ENCODE data around the gene SF3B4. TPM values are rescaled to one million over a fixed set of nuclear protein-coding genes. Genes with fewer than 3 reads are reported as not detected.
"Not testable (repeated sequence)": the region's sequence is repeated elsewhere in the genome, so short reads cannot be mapped to it uniquely, and the experiment has no call there.

SF3B4 gene, protein sequence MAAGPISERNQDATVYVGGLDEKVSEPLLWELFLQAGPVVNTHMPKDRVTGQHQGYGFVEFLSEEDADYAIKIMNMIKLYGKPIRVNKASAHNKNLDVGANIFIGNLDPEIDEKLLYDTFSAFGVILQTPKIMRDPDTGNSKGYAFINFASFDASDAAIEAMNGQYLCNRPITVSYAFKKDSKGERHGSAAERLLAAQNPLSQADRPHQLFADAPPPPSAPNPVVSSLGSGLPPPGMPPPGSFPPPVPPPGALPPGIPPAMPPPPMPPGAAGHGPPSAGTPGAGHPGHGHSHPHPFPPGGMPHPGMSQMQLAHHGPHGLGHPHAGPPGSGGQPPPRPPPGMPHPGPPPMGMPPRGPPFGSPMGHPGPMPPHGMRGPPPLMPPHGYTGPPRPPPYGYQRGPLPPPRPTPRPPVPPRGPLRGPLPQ
- 16.8 TPM for total RNA-seq
- polyA plus RNA-seq: 54.0 TPM

- peaks cover 7% of the 10 kb centered on the region for H3K36me3 ChIP-seq (ENCODE audit: insufficient read depth)
- H3K4me3 ChIP-seq (ENCODE audit: low read depth, low read length): peak within 1 kb of the TSS; percentile 77
- WGBS: under 1% methylated on average over 47 of the region's 47 CpGs
- peak; percentile 87 for DNase-seq (ENCODE audit: extremely low spot score)
- peaks cover 2% of the 10 kb centered on the region for H3K4me1 ChIP-seq (ENCODE audit: insufficient read depth)
- peak within 1 kb of the TSS; percentile 86 for H3K27ac ChIP-seq (ENCODE audit: low read depth)
Observed at GRCh38 chr1:149927563-149928400, at the start of gene SF3B4. Gene SF3B4, minus strand, starts transcription at chr1:149927803. Its CDS starts 44 bp downstream, at chr1:149927759.

DNA sequence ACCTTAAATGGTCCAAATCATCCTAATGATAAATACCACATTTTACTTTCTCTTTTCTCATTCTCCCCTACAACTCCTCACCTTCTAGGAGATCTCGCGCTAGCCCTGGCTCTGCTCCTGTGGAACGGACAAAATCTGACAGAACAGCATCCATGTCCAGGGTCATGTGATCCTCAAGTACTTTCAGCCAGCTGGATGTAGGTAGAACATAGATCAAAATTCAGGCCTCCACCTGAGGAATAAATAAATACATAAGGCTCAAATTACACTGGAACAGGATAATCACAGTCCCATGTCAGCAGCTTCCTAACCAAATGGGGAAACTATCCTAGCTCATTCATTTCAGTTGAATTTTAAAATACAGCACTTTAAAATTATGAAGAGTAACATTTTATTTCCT lies 49.7 kb upstream of the SF3B4 start:
- Histone ChIP-seq H3K36me3 (ENCODE audit: insufficient read depth) (peaks cover 2% of the 10 kb centered on the region), H3K4me1 (ENCODE audit: insufficient read depth) (no peaks in the 10 kb centered on the region), H3K4me3 (ENCODE audit: low read depth, low read length) (no peak overlapping the region), H3K27ac (ENCODE audit: low read depth) (no peak overlapping the region)
- WGBS: 94% methylated on average over 3 of the region's 3 CpGs
- DNase-seq (ENCODE audit: extremely low spot score): no peak

- Histone ChIP-seq H3K4me3 (ENCODE audit: low read depth, low read length) (no peak overlapping the region), H3K4me1 (ENCODE audit: insufficient read depth) (no peaks in the 10 kb centered on the region), H3K36me3 (ENCODE audit: insufficient read depth) (peaks cover 10% of the 10 kb centered on the region), H3K27ac (ENCODE audit: low read depth) (no peak overlapping the region)
- DNase-seq (ENCODE audit: extremely low spot score): no peak
- WGBS: 96% methylated on average over 2 of the region's 2 CpGs
Observed at GRCh38 chr1:149972547-149972946, 44.9 kb upstream of the SF3B4 start.

DNA sequence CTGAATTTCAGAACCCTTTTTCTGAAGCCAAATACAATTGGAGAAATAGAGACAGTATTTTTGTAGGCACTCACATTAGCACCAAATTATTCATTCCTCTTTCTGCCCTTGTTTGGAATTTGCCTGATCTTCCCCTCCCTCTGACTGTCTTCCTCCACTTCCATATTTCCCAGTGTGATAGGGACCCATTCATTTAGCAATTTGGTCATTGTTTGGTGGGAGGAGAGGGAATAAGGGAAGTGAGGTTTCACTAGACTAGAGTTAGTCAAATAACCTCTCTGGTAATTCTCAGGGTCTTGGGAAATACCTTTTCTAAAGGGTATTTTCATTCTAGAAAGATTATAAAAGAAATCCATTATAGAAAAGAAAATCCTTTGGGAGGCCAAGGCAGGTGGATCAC lies 40.0 kb upstream of the SF3B4 start:
- Histone ChIP-seq H3K4me3 (ENCODE audit: low read depth, low read length) (no peak overlapping the region), H3K36me3 (ENCODE audit: insufficient read depth) (peaks cover 11% of the 10 kb centered on the region), H3K4me1 (ENCODE audit: insufficient read depth) (no peaks in the 10 kb centered on the region), H3K27ac (ENCODE audit: low read depth) (no peak overlapping the region)
- no peak for DNase-seq (ENCODE audit: extremely low spot score)

GRCh38 chr1:149967041-149967440 lies 39.4 kb upstream of the SF3B4 start:
- Histone ChIP-seq H3K4me1 (ENCODE audit: insufficient read depth) (no peaks in the 10 kb centered on the region), H3K4me3 (ENCODE audit: low read depth, low read length) (no peak overlapping the region), H3K36me3 (ENCODE audit: insufficient read depth) (peaks cover 11% of the 10 kb centered on the region), H3K27ac (ENCODE audit: low read depth) (no peak overlapping the region)
- DNase-seq (ENCODE audit: extremely low spot score): no peak
- WGBS: 82% methylated on average over 3 of the region's 3 CpGs

DNA sequence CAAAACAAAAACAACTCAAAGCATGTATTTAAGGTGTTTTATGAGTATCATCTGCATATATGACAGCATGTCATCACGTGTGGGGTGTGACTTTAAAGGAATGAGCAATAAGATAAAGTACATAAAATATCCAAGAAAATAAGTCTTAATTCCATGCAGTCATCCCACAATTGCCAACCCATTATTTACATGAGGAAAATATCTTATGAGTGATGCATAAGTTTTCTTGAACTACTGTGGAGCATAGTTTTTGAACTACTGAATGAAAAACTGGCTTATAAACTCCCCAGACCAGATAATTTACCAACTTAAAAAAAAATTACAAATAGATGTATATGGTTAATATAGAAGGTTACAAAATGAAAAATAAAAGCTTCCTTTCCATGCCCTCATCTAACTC lies 38.8 kb upstream of the SF3B4 start:
- H3K4me3 ChIP-seq (ENCODE audit: low read depth, low read length): no peak overlapping the region
- no peak overlapping the region for H3K27ac ChIP-seq (ENCODE audit: low read depth)
- no peaks in the 10 kb centered on the region for H3K4me1 ChIP-seq (ENCODE audit: insufficient read depth)
- no peak for DNase-seq (ENCODE audit: extremely low spot score)
- H3K36me3 ChIP-seq (ENCODE audit: insufficient read depth): peaks cover 9% of the 10 kb centered on the region
- WGBS: 66% methylated on average over 1 of the region's 1 CpG

GRCh38 chr1:149965440-149965839 lies 37.8 kb upstream of the SF3B4 start:
- Histone ChIP-seq H3K4me1 (ENCODE audit: insufficient read depth) (no peaks in the 10 kb centered on the region), H3K4me3 (ENCODE audit: low read depth, low read length) (no peak overlapping the region), H3K27ac (ENCODE audit: low read depth) (no peak overlapping the region), H3K36me3 (ENCODE audit: insufficient read depth) (peaks cover 7% of the 10 kb centered on the region)
- WGBS: 83% methylated on average over 3 of the region's 3 CpGs
- no peak for DNase-seq (ENCODE audit: extremely low spot score)

DNA sequence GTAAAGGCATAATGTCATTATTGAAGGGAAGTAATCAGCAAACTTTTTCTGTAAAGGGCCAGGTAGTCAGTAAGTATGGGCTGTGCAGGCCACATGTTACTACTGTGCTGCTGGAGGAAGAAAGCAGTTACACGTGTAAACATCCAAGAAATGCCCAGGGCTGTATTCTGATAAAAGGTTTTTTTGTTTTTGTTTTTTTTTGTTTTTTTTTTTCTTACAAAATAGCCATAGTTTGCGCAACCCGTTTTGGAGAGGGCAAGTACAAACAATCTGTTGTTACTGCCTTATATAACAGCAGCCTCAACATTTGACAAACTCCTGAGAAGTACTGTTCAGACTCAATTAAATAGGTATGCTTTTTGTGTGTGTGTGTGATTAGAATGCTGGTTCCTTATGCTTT lies 35.8 kb upstream of the SF3B4 start:
- Histone ChIP-seq H3K4me3 (ENCODE audit: low read depth, low read length) (no peak overlapping the region), H3K36me3 (ENCODE audit: insufficient read depth) (peaks cover 5% of the 10 kb centered on the region), H3K27ac (ENCODE audit: low read depth) (no peak overlapping the region), H3K4me1 (ENCODE audit: insufficient read depth) (no peaks in the 10 kb centered on the region)
- WGBS: 59% methylated on average over 3 of the region's 3 CpGs
- DNase-seq (ENCODE audit: extremely low spot score): no peak

DNA sequence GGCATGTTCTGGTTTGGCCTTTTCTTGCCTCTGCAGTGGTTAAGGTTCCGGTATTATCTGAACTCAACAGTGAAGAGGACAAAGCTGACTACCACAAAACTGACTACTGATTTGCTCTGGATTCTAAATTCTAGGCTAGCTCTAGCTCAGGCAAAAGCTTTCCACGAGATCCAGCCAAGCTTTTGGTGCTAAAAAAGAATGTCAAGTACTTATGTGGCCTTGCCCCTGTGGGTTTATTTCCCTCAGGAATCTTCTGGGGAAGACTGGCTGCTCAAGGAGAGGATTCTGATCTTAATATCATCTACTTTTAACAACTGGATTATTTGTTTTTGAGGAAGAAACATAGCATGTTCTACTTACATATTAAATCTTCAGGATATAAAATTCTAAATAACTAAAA lies 35.1 kb upstream of the SF3B4 start:
- DNase-seq (ENCODE audit: extremely low spot score): no peak
- H3K27ac ChIP-seq (ENCODE audit: low read depth): peak overlapping the region; percentile 61
- H3K4me3 ChIP-seq (ENCODE audit: low read depth, low read length): no peak overlapping the region
- H3K4me1 ChIP-seq (ENCODE audit: insufficient read depth): no peaks in the 10 kb centered on the region
- H3K36me3 ChIP-seq (ENCODE audit: insufficient read depth): peaks cover 8% of the 10 kb centered on the region
- 76% methylated on average over 2 of the region's 2 CpGs for WGBS

DNA sequence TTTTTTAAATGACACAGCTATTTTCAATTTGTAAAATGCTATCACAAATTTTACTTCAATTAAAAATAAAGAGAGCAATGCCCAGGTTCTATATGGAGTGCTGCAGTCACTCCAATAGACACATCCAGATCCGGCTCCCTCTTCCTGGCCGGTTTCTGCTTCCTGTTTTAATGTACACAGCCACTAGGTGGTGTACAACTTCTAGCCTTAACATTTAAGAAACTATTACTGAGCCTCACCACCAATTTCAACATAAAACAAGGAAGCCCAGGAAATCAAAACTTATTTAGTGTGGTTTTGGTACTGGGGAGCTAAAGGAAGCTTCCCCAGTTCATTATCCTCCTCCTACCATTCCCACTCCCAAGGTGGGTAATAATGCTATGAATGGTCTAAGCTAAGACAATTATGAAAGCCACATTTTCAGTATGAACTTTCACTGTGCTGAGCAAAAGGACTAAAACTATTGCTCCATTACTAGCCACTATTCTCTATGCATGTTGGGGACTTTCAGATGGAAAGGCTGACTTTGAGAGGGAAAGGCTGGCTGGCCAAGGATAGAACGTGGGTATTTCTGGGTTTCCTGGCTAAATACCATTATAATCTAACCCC lies 34.5 kb upstream of the SF3B4 start:
- Histone ChIP-seq H3K36me3 (ENCODE audit: insufficient read depth) (peaks cover 8% of the 10 kb centered on the region), H3K4me1 (ENCODE audit: insufficient read depth) (no peaks in the 10 kb centered on the region), H3K4me3 (ENCODE audit: low read depth, low read length) (no peak overlapping the region), H3K27ac (ENCODE audit: low read depth) (no peak overlapping the region)
- WGBS: 24% methylated on average over 3 of the region's 3 CpGs
- DNase-seq (ENCODE audit: extremely low spot score): no peak

GRCh38 chr1:149957548-149957947 lies 29.9 kb upstream of the SF3B4 start:
- not testable (repeated sequence) for H3K36me3 ChIP-seq (ENCODE audit: insufficient read depth); H3K4me1 ChIP-seq (ENCODE audit: insufficient read depth); H3K4me3 ChIP-seq (ENCODE audit: low read depth, low read length); H3K27ac ChIP-seq (ENCODE audit: low read depth); DNase-seq (ENCODE audit: extremely low spot score)
- WGBS: 98% methylated on average over 14 of the region's 14 CpGs

- DNase-seq (ENCODE audit: extremely low spot score): no peak
- Histone ChIP-seq H3K4me3 (ENCODE audit: low read depth, low read length) (no peak overlapping the region), H3K27ac (ENCODE audit: low read depth) (no peak overlapping the region), H3K36me3 (ENCODE audit: insufficient read depth) (peaks cover 2% of the 10 kb centered on the region), H3K4me1 (ENCODE audit: insufficient read depth) (no peaks in the 10 kb centered on the region)
- 81% methylated on average over 6 of the region's 6 CpGs for WGBS
Observed at GRCh38 chr1:149949911-149950310, 22.3 kb upstream of the SF3B4 start.

GRCh38 chr1:149945206-149945605 lies 17.6 kb upstream of the SF3B4 start:
- no peak for DNase-seq (ENCODE audit: extremely low spot score)
- WGBS: 88% methylated on average over 4 of the region's 4 CpGs
- Histone ChIP-seq H3K4me3 (ENCODE audit: low read depth, low read length) (no peak overlapping the region), H3K36me3 (ENCODE audit: insufficient read depth) (no peaks in the 10 kb centered on the region), H3K27ac (ENCODE audit: low read depth) (no peak overlapping the region), H3K4me1 (ENCODE audit: insufficient read depth) (no peaks in the 10 kb centered on the region)

DNA sequence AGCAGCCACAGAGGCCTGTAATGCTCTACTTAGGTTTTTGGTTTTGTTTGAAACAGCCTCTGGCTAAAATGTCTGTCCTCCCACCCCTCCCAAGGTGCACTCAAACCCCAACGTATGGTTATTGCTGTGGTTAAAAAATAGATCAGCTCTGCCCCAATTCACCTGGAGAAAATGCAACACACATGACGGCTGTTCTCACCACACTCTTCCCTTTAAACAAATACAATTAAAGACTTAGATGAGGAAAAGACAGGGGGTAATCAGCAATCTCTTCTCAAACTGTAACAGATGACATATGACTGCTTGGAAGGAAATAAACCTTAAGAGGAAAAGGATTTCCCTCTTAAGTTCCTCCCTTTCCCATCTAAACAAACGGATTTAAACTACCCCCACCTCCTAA lies 15.3 kb upstream of the SF3B4 start:
- Histone ChIP-seq H3K4me3 (ENCODE audit: low read depth, low read length) (no peak overlapping the region), H3K36me3 (ENCODE audit: insufficient read depth) (no peaks in the 10 kb centered on the region), H3K27ac (ENCODE audit: low read depth) (no peak overlapping the region), H3K4me1 (ENCODE audit: insufficient read depth) (no peaks in the 10 kb centered on the region)
- 46% methylated on average over 3 of the region's 3 CpGs for WGBS
- no peak for DNase-seq (ENCODE audit: extremely low spot score)
